SU-DHL-6 (cell line): Measurements from ENCODE around the gene MATCAP1.

ENCODE experiments used
- H2AFZ ChIP-seq: fragments of 200-600 bp; sonication (generic); 2 replicates; pipeline ENCODE4 v1.6.1; 2014; ENCODE audit warnings: low read depth, mild to moderate bottlenecking, moderate library complexity, mixed read lengths, antibody characterized with exemption, low read length; ENCODE audit not compliant: severe bottlenecking
- H3F3A ChIP-seq: fragments of 200-600 bp; shearing (Covaris generic); 2 replicates; pipeline ENCODE4 v1.6.0; 2016; ENCODE audit warnings: antibody characterized with exemption, mild to moderate bottlenecking; ENCODE audit not compliant: insufficient read depth
- H3K27ac ChIP-seq: fragments of 200-600 bp; sonication (generic); 2 replicates; pipeline ENCODE4 v1.5.1; 2016; ENCODE audit warnings: low read depth, mild to moderate bottlenecking, low read length, moderate library complexity, mixed read lengths
- H3K27me3 ChIP-seq: fragments of 200-600 bp; sonication (generic), shearing (Covaris generic); 2 replicates; pipeline ENCODE4 v1.6.0; 2014; ENCODE audit warnings: mild to moderate bottlenecking, low read length
- H3K36me3 ChIP-seq: fragments of 200-600 bp; sonication (generic); 2 replicates; pipeline ENCODE4 v1.6.1; 2014; ENCODE audit warnings: mild to moderate bottlenecking, low read length, mixed read lengths
- H3K4me2 ChIP-seq: fragments of 300-600, 200-600 bp; shearing (Covaris generic), sonication (generic); 2 replicates; pipeline ENCODE4 v1.6.0; 2014; ENCODE audit warnings: low read length, low read depth, mild to moderate bottlenecking; ENCODE audit not compliant: poor library complexity, severe bottlenecking
- H3K4me3 ChIP-seq: fragments of 200-600 bp; sonication (generic); 2 replicates; pipeline ENCODE4 v1.5.1; 2014; ENCODE audit warnings: antibody characterized with exemption, low read length, mild to moderate bottlenecking, mixed read lengths; ENCODE audit not compliant: insufficient read depth, poor library complexity, severe bottlenecking
- H3K79me2 ChIP-seq: fragments of 200-600 bp; sonication (generic); 2 replicates; pipeline ENCODE4 v1.6.1; 2014; ENCODE audit warnings: mild to moderate bottlenecking, low read length, moderate library complexity; ENCODE audit not compliant: insufficient read depth
- H3K9ac ChIP-seq: fragments of 200-600 bp; sonication (generic); 2 replicates; pipeline ENCODE4 v1.7.0; 2014; ENCODE audit warnings: mild to moderate bottlenecking, low read length
- H3K9me2 ChIP-seq: fragments of 200-600 bp; sonication (generic); replicated peaks from 2 replicates; pipeline ENCODE4 v1.6.1; 2014; ENCODE audit warnings: low read length; ENCODE audit not compliant: insufficient read depth
- H3K9me3 ChIP-seq: fragments of 200-600 bp; sonication (generic); 2 replicates; pipeline ENCODE4 v1.6.1; 2014; ENCODE audit warnings: low read length, mixed read lengths; ENCODE audit not compliant: insufficient read depth
- H4K20me1 ChIP-seq: fragments of 200-600 bp; sonication (generic); 2 replicates; pipeline ENCODE4 v1.6.1; 2014; ENCODE audit warnings: low read depth, mild to moderate bottlenecking, antibody characterized with exemption, low read length, moderate library complexity, mixed read lengths
- EZH2phosphoT487 ChIP-seq: fragments of 200-600 bp; sonication (generic), shearing (Covaris generic); conservative IDR thresholded peaks from 2 replicates; pipeline ENCODE4 v1.6.1; 2018; ENCODE audit warnings: mild to moderate bottlenecking, antibody characterized with exemption, low read length, moderate library complexity, mixed read lengths
- TF ChIP-seq, protein P1 (sequence below): fragments of 200-600 bp; sonication (generic); IDR thresholded peaks from one replicate; pipeline ENCODE4 v1.5.1; 2017; ENCODE audit warnings: antibody characterized with exemption, mild to moderate bottlenecking, low read length, moderate library complexity; ENCODE audit not compliant: insufficient read depth, poor library complexity, severe bottlenecking

Gene MATCAP1

DNA sequence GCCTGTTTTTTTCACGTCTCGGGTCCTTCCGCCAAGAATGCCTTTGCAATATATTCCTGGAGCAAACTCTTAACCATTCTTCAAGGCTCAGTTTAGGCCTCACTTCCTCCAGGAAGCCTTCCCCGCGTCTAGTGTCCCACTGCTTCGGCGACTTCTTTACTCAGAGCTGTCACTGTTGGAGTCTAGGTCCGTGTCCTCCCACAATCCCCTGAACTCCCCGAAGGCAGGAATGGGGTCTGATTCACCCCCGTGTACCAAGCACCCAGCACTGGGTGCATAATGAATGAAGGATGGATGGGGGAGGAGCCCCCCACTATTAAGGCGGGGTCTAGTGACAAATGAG is 508 bp downstream of the MATCAP1 start:
- peak overlapping the region; percentile 79 for H3K4me3 ChIP-seq
- H3K27me3 ChIP-seq = no peaks in the 10 kb centered on the region
- no peaks in the 10 kb centered on the region for H3K9me3 ChIP-seq
- no peaks in the 10 kb centered on the region for H3K79me2 ChIP-seq
- H2AFZ ChIP-seq = peak overlapping the region; percentile 87
- no peaks in the 10 kb centered on the region for H3K9me2 ChIP-seq
- H3K27ac ChIP-seq = no peak overlapping the region
- H4K20me1 ChIP-seq = no peaks in the 10 kb centered on the region
- no peak for TF ChIP-seq EZH2phosphoT487
- TF ChIP-seq, protein P1, sequence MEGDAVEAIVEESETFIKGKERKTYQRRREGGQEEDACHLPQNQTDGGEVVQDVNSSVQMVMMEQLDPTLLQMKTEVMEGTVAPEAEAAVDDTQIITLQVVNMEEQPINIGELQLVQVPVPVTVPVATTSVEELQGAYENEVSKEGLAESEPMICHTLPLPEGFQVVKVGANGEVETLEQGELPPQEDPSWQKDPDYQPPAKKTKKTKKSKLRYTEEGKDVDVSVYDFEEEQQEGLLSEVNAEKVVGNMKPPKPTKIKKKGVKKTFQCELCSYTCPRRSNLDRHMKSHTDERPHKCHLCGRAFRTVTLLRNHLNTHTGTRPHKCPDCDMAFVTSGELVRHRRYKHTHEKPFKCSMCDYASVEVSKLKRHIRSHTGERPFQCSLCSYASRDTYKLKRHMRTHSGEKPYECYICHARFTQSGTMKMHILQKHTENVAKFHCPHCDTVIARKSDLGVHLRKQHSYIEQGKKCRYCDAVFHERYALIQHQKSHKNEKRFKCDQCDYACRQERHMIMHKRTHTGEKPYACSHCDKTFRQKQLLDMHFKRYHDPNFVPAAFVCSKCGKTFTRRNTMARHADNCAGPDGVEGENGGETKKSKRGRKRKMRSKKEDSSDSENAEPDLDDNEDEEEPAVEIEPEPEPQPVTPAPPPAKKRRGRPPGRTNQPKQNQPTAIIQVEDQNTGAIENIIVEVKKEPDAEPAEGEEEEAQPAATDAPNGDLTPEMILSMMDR = no peak
- peak overlapping the region; percentile 88 for H3K4me2 ChIP-seq
- H3K9ac ChIP-seq = peak overlapping the region; percentile 67
- H3K36me3 ChIP-seq = no peaks in the 10 kb centered on the region
- H3F3A ChIP-seq = no peaks in the 10 kb centered on the region

DNA sequence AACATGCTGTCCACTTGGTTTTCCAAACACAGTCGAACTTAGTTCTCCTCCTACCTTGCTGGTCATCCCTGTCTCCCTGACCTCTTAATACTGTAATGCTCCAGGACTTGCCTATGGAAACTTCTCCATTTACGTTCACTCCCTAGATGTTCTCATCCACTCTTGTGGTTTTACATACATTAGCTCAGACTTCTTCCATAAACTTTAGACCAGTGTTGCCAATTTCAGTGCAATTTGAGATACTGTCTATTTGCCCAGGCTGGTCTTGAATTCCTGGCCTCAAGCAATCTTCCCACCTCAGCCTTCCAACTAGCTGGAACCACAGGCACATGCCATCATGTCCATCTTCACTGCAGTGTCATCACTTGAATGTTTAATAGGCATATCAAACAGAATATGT is 1.5 kb downstream of the MATCAP1 start:
- no peak for TF ChIP-seq EZH2phosphoT487
- TF ChIP-seq, protein P1 = no peak
- Histone ChIP-seq H3F3A (no peaks in the 10 kb centered on the region), H2AFZ (no peak overlapping the region), H3K36me3 (no peaks in the 10 kb centered on the region), H3K27me3 (no peaks in the 10 kb centered on the region), H3K9ac (no peak overlapping the region; the same call in 1 of the 2 replicates), H3K4me3 (no peak overlapping the region), H3K27ac (no peak overlapping the region), H3K4me2 (peak overlapping the region; percentile 88), H3K9me3 (no peaks in the 10 kb centered on the region), H3K9me2 (no peaks in the 10 kb centered on the region), H4K20me1 (no peaks in the 10 kb centered on the region), H3K79me2 (no peaks in the 10 kb centered on the region)

- TF ChIP-seq, protein P1 = no peak
- no peak for TF ChIP-seq EZH2phosphoT487
- H3K4me3 ChIP-seq = no peak overlapping the region
- H3K36me3 ChIP-seq = no peaks in the 10 kb centered on the region
- no peak overlapping the region for H3K27ac ChIP-seq
- no peaks in the 10 kb centered on the region for H4K20me1 ChIP-seq
- H3K9me2 ChIP-seq = no peaks in the 10 kb centered on the region
- H3K9me3 ChIP-seq = no peaks in the 10 kb centered on the region
- no peak overlapping the region for H2AFZ ChIP-seq
- H3F3A ChIP-seq = no peaks in the 10 kb centered on the region
- no peak overlapping the region for H3K9ac ChIP-seq
- H3K79me2 ChIP-seq = no peaks in the 10 kb centered on the region
- no peak overlapping the region for H3K4me2 ChIP-seq
- H3K27me3 ChIP-seq = no peaks in the 10 kb centered on the region
These were observed 2.4 kb downstream of the MATCAP1 start for GRCh38 chr16:67181346-67181745.

DNA sequence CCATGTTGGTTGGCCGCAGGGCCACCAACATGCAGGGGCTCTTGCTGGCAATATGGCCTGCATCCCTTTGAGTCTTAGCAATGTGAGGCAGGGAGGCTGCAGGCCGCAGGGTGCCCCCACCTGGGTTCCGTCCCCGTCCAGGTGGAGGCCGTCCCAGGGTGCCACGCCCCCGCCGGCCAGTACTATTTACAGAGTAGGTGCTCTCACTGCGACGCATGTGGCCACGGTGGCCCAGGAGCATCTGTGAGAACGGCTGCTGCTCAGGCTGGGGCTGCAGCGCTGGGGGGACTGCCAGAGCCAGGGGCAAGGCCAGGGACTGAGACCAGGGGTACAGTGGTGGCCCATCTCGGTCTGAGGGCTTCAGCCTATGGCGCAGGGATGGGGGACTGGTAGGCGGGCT is 3.6 kb downstream of the MATCAP1 start:
- H3K36me3 ChIP-seq = no peaks in the 10 kb centered on the region
- TF ChIP-seq, protein P1 = no peak
- no peak for TF ChIP-seq EZH2phosphoT487
- H3K9me3 ChIP-seq = no peaks in the 10 kb centered on the region
- no peaks in the 10 kb centered on the region for H4K20me1 ChIP-seq
- no peaks in the 10 kb centered on the region for H3K79me2 ChIP-seq
- no peaks in the 10 kb centered on the region for H3K27me3 ChIP-seq
- no peaks in the 10 kb centered on the region for H3F3A ChIP-seq
- no peak overlapping the region for H3K9ac ChIP-seq
- no peak overlapping the region for H3K4me3 ChIP-seq
- H3K27ac ChIP-seq = no peak overlapping the region
- H3K4me2 ChIP-seq = no peak overlapping the region
- no peaks in the 10 kb centered on the region for H3K9me2 ChIP-seq
- H2AFZ ChIP-seq = no peak overlapping the region
